HepG2 (cell line): ENCODE data around the gene MYLK. TPM values are rescaled to one million over a fixed set of nuclear protein-coding genes. Genes with fewer than 3 reads are reported as not detected.

Experiments used
- ATAC-seq: fragments of 200-7000 bp; cut with Tn5 transposase; 3 replicates; pipeline ENCODE4 v1.9.1; 2020; ENCODE audit warnings: mild to moderate bottlenecking, moderate library complexity
- BruUV-seq: library from RNA; stranded (reverse); fragments of 400-500 nt; replicated peaks from 2 replicates; lab custom pipeline; 2021; lab: Mats Ljungman, UMichigan
- CTCF ChIA-PET: fragments of 300-600 bp; formaldehyde crosslinking; extraction: SDS; loops from one replicate; lab custom pipeline; 2021; ENCODE audit warnings: low total read pairs, inconsistent platforms, low intra/inter-chr PET ratio; lab: Yijun Ruan, JAX
- POLR2A ChIA-PET: fragments of 350-600 bp; sonication (Branson Sonifier 250); formaldehyde crosslinking; loops from one replicate; lab custom pipeline; 2020; ENCODE audit warnings: antibody characterized with exemption, inconsistent platforms; lab: Yijun Ruan, JAX
- DNase-seq: peaks from one replicate; pipeline ENCODE4 v3.0.0-alpha.2; 2015; ENCODE audit warnings: low spot score
- FAIRE-seq: peaks from 3 replicates; lab custom pipeline; 2011; peaks lifted over from hg19 to GRCh38; lab: Jason Lieb, UNC
- H2AFZ ChIP-seq: one replicate; pipeline ENCODE4 v1.6.1; 2011; ENCODE audit warnings: low read length, inconsistent platforms
- H3K27ac ChIP-seq: fragments of 300-600 bp; 3 replicates; pipeline ENCODE4 v1.8.0; 2011; ENCODE audit warnings: mixed run types, mild to moderate bottlenecking, mixed read lengths, low read length, inconsistent platforms; ENCODE audit not compliant: insufficient read depth; ENCODE audit errors: extremely low read length
- H3K27me3 ChIP-seq, 2 experiments: fragments of 200-600 bp in 1 of 2; 2 replicates in 1 of 2; 3 replicates in 1 of 2; pipeline versions ENCODE4 v1.6.0 to v1.8.0; 2011; ENCODE audit warnings: low read length in 2 of 2, mild to moderate bottlenecking in 2 of 2, moderate library complexity in 2 of 2, inconsistent platforms in 1 of 2; ENCODE audit not compliant: insufficient read depth in 2 of 2, control insufficient read depth in 1 of 2
- H3K36me3 ChIP-seq, 2 experiments: fragments of 200-600 bp in 1 of 2; replicated peaks in 1 of 2; 2 replicates in 1 of 2; 3 replicates in 1 of 2; pipeline versions ENCODE4 v1.5.1 to v1.8.0; 2011; ENCODE audit warnings: low read length in 2 of 2, inconsistent platforms in 1 of 2; ENCODE audit not compliant: insufficient read depth in 2 of 2, control insufficient read depth in 1 of 2
- H3K4me1 ChIP-seq: 2 replicates; pipeline ENCODE4 v1.5.1; 2012; ENCODE audit warnings: low read length, inconsistent platforms; ENCODE audit not compliant: insufficient read depth
- H3K4me2 ChIP-seq: 2 replicates; pipeline ENCODE4 v1.6.0; 2011; ENCODE audit warnings: low read depth, low read length, inconsistent platforms
- H3K4me3 ChIP-seq, 3 experiments: fragments of 200-600 bp in 1 of 3; sonication (generic), shearing (Covaris generic) in 1 of 3; replicated peaks in 1 of 3; 2 replicates each; pipeline ENCODE4 v1.5.1; 2011 to 2016; ENCODE audit warnings: low read length in 3 of 3, inconsistent platforms in 2 of 3, low read depth in 2 of 3, mild to moderate bottlenecking in 2 of 3, control low read depth in 1 of 3, mixed read lengths in 1 of 3; ENCODE audit not compliant: insufficient read depth in 1 of 3
- H3K79me2 ChIP-seq: one replicate; pipeline ENCODE4 v1.6.1; 2011; ENCODE audit warnings: low read length, inconsistent platforms; ENCODE audit not compliant: insufficient read depth
- H3K9ac ChIP-seq: 2 replicates; pipeline ENCODE4 v1.6.0; 2011; ENCODE audit warnings: mild to moderate bottlenecking, low read depth, low read length, inconsistent platforms; ENCODE audit not compliant: insufficient read depth
- H3K9me3 ChIP-seq: 2 replicates; pipeline ENCODE4 v1.5.1; 2012; ENCODE audit warnings: mild to moderate bottlenecking, low read length
- H4K20me1 ChIP-seq: 2 replicates; pipeline ENCODE4 v1.6.0; 2011; ENCODE audit warnings: inconsistent platforms, mild to moderate bottlenecking, low read length, moderate library complexity; ENCODE audit not compliant: insufficient read depth
- FOXK1 ChIP-seq: sonication (generic); formaldehyde crosslinking; IDR thresholded peaks from 2 replicates; pipeline ENCODE4 v1.4.0; 2020; ENCODE audit warnings: low read depth, missing genetic modification reagents, borderline replicate concordance
- FUBP1 ChIP-seq: sonication (generic); formaldehyde crosslinking; IDR thresholded peaks from 2 replicates; pipeline ENCODE4 v1.5.1; 2020; ENCODE audit warnings: missing genetic modification reagents, mild to moderate bottlenecking, borderline replicate concordance
- HMGXB4 ChIP-seq, 2 experiments: sonication (generic) in 1 of 2; formaldehyde crosslinking in 1 of 2; IDR thresholded peaks; 2 replicates each; pipeline versions ENCODE4 v1.4.0 to v1.6.1; 2018 to 2020; ENCODE audit warnings: missing genetic modification reagents in 2 of 2, borderline replicate concordance in 1 of 2, low read depth in 1 of 2, mild to moderate bottlenecking in 1 of 2, missing biosample characterization in 1 of 2
- HOXA5 ChIP-seq: sonication (generic); formaldehyde crosslinking; IDR thresholded peaks from 2 replicates; pipeline ENCODE4 v1.4.0; 2020; ENCODE audit warnings: missing genetic modification reagents
- ISX ChIP-seq: sonication (generic); formaldehyde crosslinking; conservative IDR thresholded peaks from 2 replicates; pipeline ENCODE4 v1.5.0; 2020; ENCODE audit warnings: missing genetic modification reagents
- KLF15 ChIP-seq: sonication (generic); formaldehyde crosslinking; IDR thresholded peaks from 2 replicates; pipeline ENCODE4 v1.8.1; 2023; ENCODE audit warnings: borderline replicate concordance, mild to moderate bottlenecking, inconsistent platforms, missing genetic modification reagents, mixed read lengths
- MAFG ChIP-seq: sonication (generic); formaldehyde crosslinking; IDR thresholded peaks from 2 replicates; pipeline ENCODE4 v1.5.1; 2020; ENCODE audit warnings: mild to moderate bottlenecking, missing genetic modification reagents
- MAX ChIP-seq: IDR thresholded peaks from 2 replicates; pipeline ENCODE4 v1.6.1; 2012; ENCODE audit warnings: inconsistent platforms
- MED8 ChIP-seq: sonication (generic); formaldehyde crosslinking; IDR thresholded peaks from 2 replicates; pipeline ENCODE4 v1.8.1; 2023; ENCODE audit warnings: mild to moderate bottlenecking, missing genetic modification reagents; ENCODE audit not compliant: insufficient replicate concordance
- PBX3 ChIP-seq: sonication (generic); formaldehyde crosslinking; IDR thresholded peaks from 2 replicates; pipeline ENCODE4 v1.8.1; 2023; ENCODE audit warnings: missing genetic modification reagents, inconsistent platforms, borderline replicate concordance
- ZNF367 ChIP-seq: sonication (generic); formaldehyde crosslinking; IDR thresholded peaks from 2 replicates; pipeline ENCODE4 v1.4.0; 2020; ENCODE audit warnings: missing genetic modification reagents, borderline replicate concordance
- ZNF564 ChIP-seq: sonication (generic); formaldehyde crosslinking; IDR thresholded peaks from 2 replicates; pipeline ENCODE4 v1.8.1; 2023; ENCODE audit warnings: mild to moderate bottlenecking, missing genetic modification reagents
- WGBS: methylation state at CpG from one replicate; pipeline ENCODE4 v1.1.6; 2017; ENCODE audit warnings: low lambda C conversion rate; 5-methylcytosine and 5-hydroxymethylcytosine counted together
- in situ Hi-C: cut with HindIII; loops from 2 replicates; pipeline ENCODE4 v1.10.0; 2017; ENCODE audit warnings: low pct_unique_long_range_greater_than_20kb; ENCODE audit not compliant: extremely low pct_ligation_motif_present
- intact Hi-C: fragments of 100-400 bp; cut with micrococcal nuclease; formaldehyde crosslinking; loops from one replicate; pipeline ENCODE4 v1.10.0; 2022; ENCODE audit not compliant: unreplicated experiment
- polyA plus RNA-seq, 8 experiments: library from polyadenylated mRNA; depleted of rRNA in 3 of 8; stranded (reverse) in 7 of 8; unstranded in 1 of 8; fragments of >200 nt; fragmentation: Illumina TruSeq in 4 of 8; extraction: Trizol in 4 of 8; gene quantifications; 2 replicates each; pipeline versions ENCODE4 v1.2.1 to v1.2.3, GENCODE V29; 2011 to 2016; ENCODE audit warnings: low read depth in 4 of 8, missing spikeins in 1 of 8, mixed read lengths in 1 of 8; ENCODE audit not compliant: insufficient read depth in 1 of 8
- total RNA-seq, 5 experiments: library from RNA; depleted of rRNA; stranded (reverse); fragments of >200 nt; fragmentation: Illumina TruSeq; extraction: Trizol; gene quantifications; 2 replicates each; pipeline ENCODE4 v1.2.3, GENCODE V29; 2016; ENCODE audit warnings: low read depth in 1 of 5

The MYLK gene
- total and polyA plus RNA-seq, 2 of the 13 experiments (the other 11 are each of a cell fraction or from before 2014, with no cell fraction given) = 10.6 to 34.9 TPM

- no peak for TF ChIP-seq MED8 (CRISPR knock-in tag)
- no peak for TF ChIP-seq MAFG (CRISPR knock-in tag)
- no peak for TF ChIP-seq FOXK1 (CRISPR knock-in tag)
- no peak for TF ChIP-seq ZNF367 (CRISPR knock-in tag)
- TF ChIP-seq KLF15 (CRISPR knock-in tag) = no peak
- TF ChIP-seq HOXA5 (CRISPR knock-in tag) = no peak
- TF ChIP-seq FUBP1 = no peak
- TF ChIP-seq, all 625 proteins: peak for 0
Observed at GRCh38 chr3:123831420-123831819, 52.7 kb downstream of the MYLK start (continued).

DNA sequence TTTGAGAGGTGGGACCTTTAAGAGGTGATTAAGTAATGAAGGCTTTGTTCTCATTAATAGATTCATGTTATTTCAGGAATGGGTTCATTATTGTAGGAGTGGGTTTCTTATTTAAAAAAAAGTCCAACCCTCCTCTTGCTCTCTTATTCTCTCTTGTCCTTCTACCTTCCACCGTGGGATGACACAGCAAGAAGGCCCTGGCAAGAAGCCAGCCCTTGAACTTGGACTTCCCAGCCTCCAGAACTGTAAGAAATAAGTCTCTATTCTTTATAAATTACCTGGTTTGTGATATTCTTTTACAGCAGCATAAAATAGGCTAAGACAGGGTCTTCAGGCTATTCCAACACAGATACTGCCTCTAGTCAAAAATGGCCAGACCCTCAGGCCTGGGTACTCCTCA is 62.2 kb downstream of the MYLK start:
- no peaks in the 10 kb centered on the region for H3K27me3 ChIP-seq
- CTCF ChIA-PET = no interaction called here
- H2AFZ ChIP-seq = no peak overlapping the region
- ATAC-seq (no peak), DNase-seq (no peak), FAIRE-seq (no peak)
- intact Hi-C loops (no loop called here), in situ Hi-C loops (no loop called here)
- BruUV-seq = no TSS peak
- peaks cover 10% of the 10 kb centered on the region for H3K9me3 ChIP-seq
- H3K4me1 ChIP-seq = peaks cover 35% of the 10 kb centered on the region
- H3K79me2 ChIP-seq = no peaks in the 10 kb centered on the region
- H3K36me3 ChIP-seq = no peaks in the 10 kb centered on the region
- POLR2A ChIA-PET = no interaction called here
- H3K4me3 ChIP-seq = no peak overlapping the region
- no peak overlapping the region for H3K27ac ChIP-seq
- TF ChIP-seq ZNF564 (CRISPR knock-in tag) = peak; percentile 91; the same call in 1 of the 2 replicates
- no peak for TF ChIP-seq ISX (CRISPR knock-in tag)
- no peak for TF ChIP-seq HMGXB4 (CRISPR knock-in tag; IDR thresholded peaks at IDR 0.05; ENCODE audit: borderline replicate concordance in 1 of 2, low read depth in 1 of 2)
- no peak for TF ChIP-seq MAX
- TF ChIP-seq PBX3 (CRISPR knock-in tag) = no peak
- no peak overlapping the region for H3K4me2 ChIP-seq
- 93% methylated on average over 1 of the region's 1 CpG for WGBS
- no peak overlapping the region for H3K9ac ChIP-seq
- no peaks in the 10 kb centered on the region for H4K20me1 ChIP-seq
